Smooth muscle cell (in vitro differentiated cells): Measurements from ENCODE around the gene BGN. TPM values are rescaled to one million over a fixed set of nuclear protein-coding genes. Genes with fewer than 3 reads are reported as not detected.
A peak's percentile ranks its signal among the peaks of the same experiment; 100 is the strongest.

Experiments
- DNase-seq: peaks from one replicate; lab custom pipeline; 2025; ENCODE audit not compliant: unreplicated experiment; lab: John Stamatoyannopoulos, UW
- H2AFZ ChIP-seq: fragments of 200-600 bp; sonication (generic); 2 replicates; pipeline ENCODE4 v1.6.0; 2016; ENCODE audit warnings: antibody characterized with exemption, low read depth, mild to moderate bottlenecking
- H3F3A ChIP-seq: fragments of 200-600 bp; sonication (generic); 2 replicates; pipeline ENCODE4 v1.6.0; 2017; ENCODE audit warnings: antibody characterized with exemption, low read depth
- H3K27ac ChIP-seq: fragments of 200-600 bp; sonication (generic); 2 replicates; pipeline ENCODE4 v1.5.1; 2016; ENCODE audit warnings: low read depth, mild to moderate bottlenecking
- H3K27me3 ChIP-seq: fragments of 200-600 bp; sonication (generic); 2 replicates; pipeline ENCODE4 v1.6.1; 2016; ENCODE audit warnings: low read depth, mild to moderate bottlenecking
- H3K36me3 ChIP-seq: fragments of 200-600 bp; sonication (generic); 2 replicates; pipeline ENCODE4 v1.5.1; 2016; ENCODE audit warnings: low read depth
- H3K4me1 ChIP-seq: fragments of 200-600 bp; sonication (generic); 2 replicates; pipeline ENCODE4 v1.5.1; 2016; ENCODE audit warnings: low read depth
- H3K4me2 ChIP-seq: fragments of 200-600 bp; sonication (generic); 2 replicates; pipeline ENCODE4 v1.6.0; 2016; ENCODE audit warnings: mild to moderate bottlenecking
- H3K4me3 ChIP-seq: fragments of 200-600 bp; sonication (generic); 2 replicates; pipeline ENCODE4 v1.5.1; 2016; ENCODE audit warnings: mild to moderate bottlenecking
- H3K79me2 ChIP-seq: fragments of 200-600 bp; sonication (generic); 2 replicates; pipeline ENCODE4 v1.6.0; 2016; ENCODE audit warnings: low read depth, mild to moderate bottlenecking
- H3K9ac ChIP-seq: fragments of 200-600 bp; sonication (generic); 2 replicates; pipeline ENCODE4 v1.6.0; 2016; ENCODE audit warnings: low read depth
- H3K9me3 ChIP-seq: fragments of 200-600 bp; sonication (generic); replicated peaks from 2 replicates; pipeline ENCODE4 v1.5.1; 2016; ENCODE audit warnings: low read depth
- H4K20me1 ChIP-seq: fragments of 200-600 bp; sonication (generic); 2 replicates; pipeline ENCODE4 v1.6.0; 2016; ENCODE audit warnings: low read depth
- WGBS: methylation state at CpG from one replicate; pipeline ENCODE4 v1.1.7; 2016; ENCODE audit warnings: low lambda C conversion rate; 5-methylcytosine and 5-hydroxymethylcytosine counted together
- polyA plus RNA-seq: library from polyadenylated mRNA; unstranded; fragments of >200 nt; fragmentation: Nextera tagmentation; extraction: Ambion mirVana; gene quantifications from 2 replicates; pipeline ENCODE4 v1.2.1, GENCODE V29; 2016
- total RNA-seq: library from RNA; depleted of rRNA; stranded (reverse); fragments of >200 nt; gene quantifications from 2 replicates; pipeline ENCODE4 v1.2.3, GENCODE V29; 2014
- TF ChIP-seq, protein P1 (sequence below): fragments of 200-600 bp; sonication (generic); IDR thresholded peaks from 2 replicates; pipeline ENCODE4 v1.5.1; 2017; ENCODE audit warnings: borderline replicate concordance, mild to moderate bottlenecking, antibody characterized with exemption; ENCODE audit not compliant: insufficient read depth, poor library complexity, severe bottlenecking

The BGN gene
- total and polyA plus RNA-seq, 2 experiments from 2014 or later = 298 to 621 TPM

DNA sequence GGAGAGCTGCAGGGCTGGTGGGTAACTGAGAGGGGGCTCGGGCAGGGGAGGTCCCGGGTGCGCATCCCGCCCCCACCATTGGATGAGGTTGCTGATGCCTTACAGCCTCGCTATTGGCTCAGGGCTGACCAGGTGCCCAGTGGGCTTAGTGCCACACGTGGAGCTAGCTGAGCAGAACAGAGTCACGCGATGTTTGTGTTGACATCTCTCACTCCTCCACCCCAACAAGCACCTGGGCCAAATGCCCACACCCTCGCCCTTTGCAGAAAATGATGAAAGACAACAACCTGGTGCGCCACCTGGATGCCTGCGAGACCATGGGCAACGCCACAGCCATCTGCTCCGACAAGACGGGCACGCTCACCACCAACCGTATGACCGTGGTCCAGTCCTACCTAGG, 54.5 kb downstream of the BGN start:
- Histone ChIP-seq H4K20me1 (no peaks in the 10 kb centered on the region), H3K27ac (no peak overlapping the region), H3K9me3 (no peaks in the 10 kb centered on the region), H3K4me3 (no peak overlapping the region), H3K36me3 (no peaks in the 10 kb centered on the region), H3K4me2 (no peak overlapping the region), H3K4me1 (no peaks in the 10 kb centered on the region), H3K27me3 (no peaks in the 10 kb centered on the region), H3K9ac (no peak overlapping the region), H2AFZ (no peak overlapping the region), H3F3A (no peaks in the 10 kb centered on the region), H3K79me2 (no peaks in the 10 kb centered on the region)
- WGBS = 93% methylated on average over 12 of the region's 17 CpGs
- no peak for DNase-seq
- TF ChIP-seq, protein P1, sequence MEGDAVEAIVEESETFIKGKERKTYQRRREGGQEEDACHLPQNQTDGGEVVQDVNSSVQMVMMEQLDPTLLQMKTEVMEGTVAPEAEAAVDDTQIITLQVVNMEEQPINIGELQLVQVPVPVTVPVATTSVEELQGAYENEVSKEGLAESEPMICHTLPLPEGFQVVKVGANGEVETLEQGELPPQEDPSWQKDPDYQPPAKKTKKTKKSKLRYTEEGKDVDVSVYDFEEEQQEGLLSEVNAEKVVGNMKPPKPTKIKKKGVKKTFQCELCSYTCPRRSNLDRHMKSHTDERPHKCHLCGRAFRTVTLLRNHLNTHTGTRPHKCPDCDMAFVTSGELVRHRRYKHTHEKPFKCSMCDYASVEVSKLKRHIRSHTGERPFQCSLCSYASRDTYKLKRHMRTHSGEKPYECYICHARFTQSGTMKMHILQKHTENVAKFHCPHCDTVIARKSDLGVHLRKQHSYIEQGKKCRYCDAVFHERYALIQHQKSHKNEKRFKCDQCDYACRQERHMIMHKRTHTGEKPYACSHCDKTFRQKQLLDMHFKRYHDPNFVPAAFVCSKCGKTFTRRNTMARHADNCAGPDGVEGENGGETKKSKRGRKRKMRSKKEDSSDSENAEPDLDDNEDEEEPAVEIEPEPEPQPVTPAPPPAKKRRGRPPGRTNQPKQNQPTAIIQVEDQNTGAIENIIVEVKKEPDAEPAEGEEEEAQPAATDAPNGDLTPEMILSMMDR = no peak

DNA sequence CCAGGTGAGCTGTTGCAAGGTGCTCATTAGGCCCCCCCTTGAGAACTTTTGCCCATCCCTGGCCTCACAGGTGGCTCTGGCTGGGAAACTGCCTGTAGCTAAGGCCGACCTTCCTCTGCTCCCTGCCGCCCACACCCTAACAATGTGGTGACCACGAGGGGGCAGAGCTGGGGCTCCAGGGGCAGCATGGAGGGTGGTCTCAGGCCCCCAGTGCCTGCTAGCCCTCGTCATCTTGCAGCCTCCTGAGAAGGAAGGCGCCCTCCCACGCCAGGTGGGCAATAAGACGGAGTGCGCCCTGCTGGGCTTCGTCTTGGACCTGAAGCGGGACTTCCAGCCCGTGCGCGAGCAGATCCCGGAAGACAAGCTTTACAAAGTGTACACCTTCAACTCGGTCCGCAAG, 55.0 kb downstream of the BGN start:
- H3K27me3 ChIP-seq = no peaks in the 10 kb centered on the region
- H3K79me2 ChIP-seq = no peaks in the 10 kb centered on the region
- no peak overlapping the region for H3K9ac ChIP-seq
- no peak overlapping the region for H3K27ac ChIP-seq
- H3K4me1 ChIP-seq = no peaks in the 10 kb centered on the region
- 91% methylated on average over 16 of the region's 16 CpGs for WGBS
- DNase-seq = no peak
- H3K4me3 ChIP-seq = no peak overlapping the region
- H2AFZ ChIP-seq = no peak overlapping the region
- H3K36me3 ChIP-seq = no peaks in the 10 kb centered on the region
- no peaks in the 10 kb centered on the region for H3F3A ChIP-seq
- TF ChIP-seq, protein P1 = no peak
- H3K9me3 ChIP-seq = no peaks in the 10 kb centered on the region
- no peaks in the 10 kb centered on the region for H4K20me1 ChIP-seq
- no peak overlapping the region for H3K4me2 ChIP-seq

- no peak overlapping the region for H3K9ac ChIP-seq
- H2AFZ ChIP-seq = no peak overlapping the region
- H3K36me3 ChIP-seq = no peaks in the 10 kb centered on the region
- WGBS = 67% methylated on average over 5 of the region's 5 CpGs
- H3K4me3 ChIP-seq = no peak overlapping the region
- H3K4me2 ChIP-seq = no peak overlapping the region
- H3K27ac ChIP-seq = no peak overlapping the region
- no peak for DNase-seq
- H3K9me3 ChIP-seq = no peaks in the 10 kb centered on the region
- no peaks in the 10 kb centered on the region for H4K20me1 ChIP-seq
- H3F3A ChIP-seq = no peaks in the 10 kb centered on the region
- TF ChIP-seq, protein P1 = no peak
- H3K4me1 ChIP-seq = no peaks in the 10 kb centered on the region
- no peaks in the 10 kb centered on the region for H3K27me3 ChIP-seq
- H3K79me2 ChIP-seq = no peaks in the 10 kb centered on the region
These were observed 56.4 kb downstream of the BGN start for GRCh38 chrX:153551135-153551534.

DNA sequence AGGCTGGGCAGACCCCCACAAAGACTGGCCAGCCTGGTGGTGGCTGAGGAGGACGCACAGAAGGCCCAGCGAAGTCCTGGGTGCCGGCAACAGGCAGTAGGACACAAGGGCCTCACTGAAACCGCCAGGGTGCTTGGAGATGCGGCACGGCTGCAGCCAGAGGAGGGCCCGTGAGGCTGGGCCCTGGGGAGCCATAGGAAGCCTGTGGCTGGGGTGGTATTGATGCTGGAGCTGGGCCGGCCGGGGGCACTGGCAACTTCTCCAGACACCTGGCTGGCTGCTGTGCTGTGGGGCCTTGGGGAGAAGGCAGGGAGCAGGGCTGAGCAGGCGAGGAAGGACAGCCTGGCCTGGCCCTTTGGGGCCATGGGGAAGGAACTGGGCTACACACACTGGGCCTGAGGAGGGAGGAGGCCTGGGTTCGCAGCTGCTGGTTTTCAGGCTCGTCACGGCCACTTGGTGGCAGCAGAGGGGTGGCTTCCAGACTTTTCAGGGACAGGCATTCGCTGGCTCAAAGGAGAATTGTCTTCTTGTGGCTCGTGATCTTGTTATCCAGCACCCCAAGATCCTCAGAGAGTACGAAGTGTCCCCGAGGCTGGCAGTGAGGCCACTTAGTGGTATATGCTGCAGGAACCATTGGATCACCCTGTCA, 59.9 kb downstream of the BGN start:
- no peaks in the 10 kb centered on the region for H4K20me1 ChIP-seq
- H3K4me2 ChIP-seq = no peak overlapping the region
- no peaks in the 10 kb centered on the region for H3K36me3 ChIP-seq
- no peak overlapping the region for H2AFZ ChIP-seq
- no peaks in the 10 kb centered on the region for H3K27me3 ChIP-seq
- no peaks in the 10 kb centered on the region for H3K4me1 ChIP-seq
- no peak overlapping the region for H3K27ac ChIP-seq
- no peaks in the 10 kb centered on the region for H3K9me3 ChIP-seq
- TF ChIP-seq, protein P1 = peak; percentile 51
- H3K9ac ChIP-seq = no peak overlapping the region
- H3F3A ChIP-seq = no peaks in the 10 kb centered on the region
- no peak overlapping the region for H3K4me3 ChIP-seq
- DNase-seq = no peak
- no peaks in the 10 kb centered on the region for H3K79me2 ChIP-seq
- WGBS = 56% methylated on average over 17 of the region's 17 CpGs
